Caco-2 (cell line): ENCODE data around the gene SCARF2. TPM values are rescaled to one million over a fixed set of nuclear protein-coding genes. Genes with fewer than 3 reads are reported as not detected.

ENCODE experiments used
- BruUV-seq: library from RNA; stranded (reverse); fragments of 400-500 nt; replicated peaks from 2 replicates; lab custom pipeline; 2021; lab: Mats Ljungman, UMichigan
- CTCF ChIA-PET: fragments of 300-600 bp; sonication (Branson Sonifier 250); formaldehyde crosslinking; loops from one replicate; lab custom pipeline; 2022; ENCODE audit warnings: antibody characterized with exemption; lab: Charles Lee
- POLR2A ChIA-PET: fragments of 300-600 bp; sonication (Branson Sonifier 250); formaldehyde crosslinking; loops from one replicate; lab custom pipeline; 2022; ENCODE audit warnings: antibody characterized with exemption; lab: Charles Lee
- DNase-seq, 2 experiments: peaks; one replicate each; pipeline versions ENCODE4 v3.0.0 to v3.0.0-alpha.2; 2020 to 2022
- H3K27me3 ChIP-seq: replicated peaks from 2 replicates; pipeline ENCODE4 v1.6.0; 2011; ENCODE audit warnings: low read length; ENCODE audit not compliant: control insufficient read depth, insufficient read depth
- H3K36me3 ChIP-seq: 2 replicates; pipeline ENCODE4 v1.5.1; 2011; ENCODE audit warnings: low read length; ENCODE audit not compliant: control insufficient read depth, insufficient read depth
- H3K4me1 ChIP-seq: fragments of 250-450 bp; sonication (Bioruptor Pico); 2 replicates; pipeline ENCODE4 v1.5.1; 2020; ENCODE audit warnings: mild to moderate bottlenecking
- H3K4me3 ChIP-seq: 2 replicates; pipeline ENCODE4 v1.5.1; 2011; ENCODE audit warnings: low read depth, mild to moderate bottlenecking, control low read depth, low read length
- H3K9me3 ChIP-seq: fragments of 250-450 bp; sonication (Bioruptor Pico); 2 replicates; pipeline ENCODE4 v1.5.1; 2020; ENCODE audit warnings: mild to moderate bottlenecking, moderate library complexity
- H3K27ac Mint-ChIP-seq: one replicate; pipeline ENCODE4 v1.8.0; 2022; ENCODE audit warnings: mixed read lengths; ENCODE audit not compliant: unreplicated experiment
- H3K27me3 Mint-ChIP-seq: one replicate; pipeline ENCODE4 v1.8.0; 2022; ENCODE audit warnings: mixed read lengths; ENCODE audit not compliant: insufficient read depth, unreplicated experiment
- H3K36me3 Mint-ChIP-seq: one replicate; pipeline ENCODE4 v1.8.0; 2022; ENCODE audit warnings: mild to moderate bottlenecking, mixed read lengths; ENCODE audit not compliant: insufficient read depth, unreplicated experiment
- H3K4me1 Mint-ChIP-seq: one replicate; pipeline ENCODE4 v1.8.0; 2022; ENCODE audit warnings: low read depth, mixed read lengths; ENCODE audit not compliant: unreplicated experiment
- H3K4me3 Mint-ChIP-seq: one replicate; pipeline ENCODE4 v1.8.0; 2022; ENCODE audit warnings: mild to moderate bottlenecking, moderate library complexity, mixed read lengths; ENCODE audit not compliant: unreplicated experiment
- H3K9me3 Mint-ChIP-seq: one replicate; pipeline ENCODE4 v1.8.0; 2022; ENCODE audit warnings: mixed read lengths; ENCODE audit not compliant: unreplicated experiment
- CTCF ChIP-seq, 2 experiments: fragments of 200-600 bp in 1 of 2; IDR thresholded peaks; 1 replicate in 1 of 2; 2 replicates in 1 of 2; pipeline versions ENCODE4 v1.5.1 to v1.8.0; 2011 to 2022; ENCODE audit warnings: antibody characterized with exemption in 1 of 2, control low read depth in 1 of 2, inconsistent platforms in 1 of 2, low read depth in 1 of 2, low read length in 1 of 2, mild to moderate bottlenecking in 1 of 2, moderate library complexity in 1 of 2; ENCODE audit not compliant: insufficient read depth in 1 of 2, severe bottlenecking in 1 of 2, unreplicated experiment in 1 of 2
- intact Hi-C: fragments of 100-400 bp; cut with micrococcal nuclease; formaldehyde crosslinking; loops from one replicate; pipeline ENCODE4 v1.10.0; 2022; ENCODE audit not compliant: unreplicated experiment
- total RNA-seq: library from RNA; stranded (reverse); gene quantifications from 2 replicates; pipeline ENCODE4 v1.2.3, GENCODE V29; 2022

The SCARF2 gene
- total RNA-seq, 1 experiment from 2014 or later = 0.73 TPM

GRCh38 chr22:20424932-20425565 lies 12.6 kb downstream of the SCARF2 start:
- peaks cover 2% of the 10 kb centered on the region for H3K27me3 ChIP-seq
- intact Hi-C loops = no loop called here
- H3K4me1 Mint-ChIP-seq = peaks cover 5% of the 10 kb centered on the region

GRCh38 chr22:20424568-20424931 lies 13.1 kb downstream of the SCARF2 start:
- no TSS peak for BruUV-seq

More at GRCh38 chr22:20424932-20425565, 12.6 kb downstream of the SCARF2 start:
- BruUV-seq = no TSS peak
- Histone ChIP-seq H3K4me3 (no peak overlapping the region), H3K4me1 (peaks cover 7% of the 10 kb centered on the region), H3K9me3 (no peaks in the 10 kb centered on the region), H3K36me3 (no peaks in the 10 kb centered on the region)
- no peak for TF ChIP-seq CTCF (IDR thresholded peaks at IDR 0.05; ENCODE audit: insufficient read depth in 1 of 2, low read depth in 1 of 2, low read length in 1 of 2, severe bottlenecking in 1 of 2, unreplicated experiment in 1 of 2)
- no peak overlapping the region for H3K27ac Mint-ChIP-seq
- peaks cover 7% of the 10 kb centered on the region for H3K27me3 Mint-ChIP-seq
- DNase-seq = no peak
- POLR2A ChIA-PET = no interaction called here
- no peaks in the 10 kb centered on the region for H3K36me3 Mint-ChIP-seq
- CTCF ChIA-PET = no interaction called here
- no peaks in the 10 kb centered on the region for H3K9me3 Mint-ChIP-seq
- H3K4me3 Mint-ChIP-seq = no peak overlapping the region

GRCh38 chr22:20423906-20424551 lies 13.6 kb downstream of the SCARF2 start:
- H3K36me3 Mint-ChIP-seq = no peaks in the 10 kb centered on the region
- H3K4me3 ChIP-seq = no peak overlapping the region
- ChIA-PET POLR2A (no interaction called here), CTCF (interaction anchor here (0.6 kb wide), 1 partner anchor 21 kb away, joined by 3 read pairs; no protein-coding TSS in a partner anchor)
- peaks cover 6% of the 10 kb centered on the region for H3K27me3 Mint-ChIP-seq
- no peaks in the 10 kb centered on the region for H3K9me3 Mint-ChIP-seq
- no peak overlapping the region for H3K4me3 Mint-ChIP-seq
- BruUV-seq = no TSS peak
- intact Hi-C loops = no loop called here
- H3K27me3 ChIP-seq = no peaks in the 10 kb centered on the region; the same call in 1 of the 2 replicates
- no peak for TF ChIP-seq CTCF (IDR thresholded peaks at IDR 0.05; ENCODE audit: insufficient read depth in 1 of 2, low read depth in 1 of 2, low read length in 1 of 2, severe bottlenecking in 1 of 2, unreplicated experiment in 1 of 2)
- H3K4me1 Mint-ChIP-seq = peaks cover 3% of the 10 kb centered on the region
- DNase-seq = no peak
- no peak overlapping the region for H3K27ac Mint-ChIP-seq
- no peaks in the 10 kb centered on the region for H3K9me3 ChIP-seq
- no peaks in the 10 kb centered on the region for H3K36me3 ChIP-seq
- peaks cover 3% of the 10 kb centered on the region; the same call in 1 of the 2 replicates for H3K4me1 ChIP-seq

More at GRCh38 chr22:20424568-20424931, 13.1 kb downstream of the SCARF2 start:
- H3K27me3 Mint-ChIP-seq = peaks cover 7% of the 10 kb centered on the region
- Histone ChIP-seq H3K36me3 (no peaks in the 10 kb centered on the region), H3K4me1 (peaks cover 3% of the 10 kb centered on the region; the same call in 1 of the 2 replicates), H3K9me3 (no peaks in the 10 kb centered on the region), H3K27me3 (peaks cover 1% of the 10 kb centered on the region; the same call in 1 of the 2 replicates), H3K4me3 (no peak overlapping the region)
- intact Hi-C loops = no loop called here
- H3K4me1 Mint-ChIP-seq = peaks cover 5% of the 10 kb centered on the region
- H3K27ac Mint-ChIP-seq = no peak overlapping the region
- no peaks in the 10 kb centered on the region for H3K36me3 Mint-ChIP-seq
- no peak overlapping the region for H3K4me3 Mint-ChIP-seq
- TF ChIP-seq CTCF (IDR thresholded peaks at IDR 0.05; ENCODE audit: insufficient read depth in 1 of 2, low read depth in 1 of 2, low read length in 1 of 2, severe bottlenecking in 1 of 2, unreplicated experiment in 1 of 2) = no peak
- CTCF ChIA-PET = no interaction called here
- no peak for DNase-seq
- H3K9me3 Mint-ChIP-seq = no peaks in the 10 kb centered on the region
- POLR2A ChIA-PET = no interaction called here
